WTC11 (cell line): ENCODE data around the gene OPRD1. TPM values are rescaled to one million over a fixed set of nuclear protein-coding genes. Genes with fewer than 3 reads are reported as not detected.

ENCODE experiments used
- ATAC-seq: fragments of 200-7000 bp; cut with Tn5 transposase; 2 replicates; pipeline ENCODE4 v1.10.0; 2021; ENCODE audit warnings: mild to moderate bottlenecking, moderate library complexity
- CTCF ChIA-PET: fragments of 300-600 bp; sonication (Branson Sonifier 250); formaldehyde crosslinking; loops from one replicate; lab custom pipeline; 2021; ENCODE audit warnings: antibody characterized with exemption; lab: Charles Lee
- POLR2A ChIA-PET: fragments of 350-600 bp; sonication (Branson Sonifier 250); formaldehyde crosslinking; loops from one replicate; lab custom pipeline; 2021; ENCODE audit warnings: antibody characterized with exemption; lab: Charles Lee
- DNase-seq: peaks from one replicate; pipeline ENCODE4 v3.0.0; 2021; ENCODE audit warnings: low spot score
- H3K27ac Mint-ChIP-seq: 2 replicates; pipeline ENCODE4 v1.8.0; 2021; ENCODE audit warnings: mixed read lengths
- H3K27me3 Mint-ChIP-seq: 2 replicates; pipeline ENCODE4 v1.8.0; 2021; ENCODE audit warnings: low read depth, mild to moderate bottlenecking, moderate library complexity, mixed read lengths
- H3K36me3 Mint-ChIP-seq: 2 replicates; pipeline ENCODE4 v1.8.0; 2021; ENCODE audit warnings: mixed read lengths
- H3K4me1 Mint-ChIP-seq: 2 replicates; pipeline ENCODE4 v1.8.0; 2022; ENCODE audit warnings: mixed read lengths
- H3K4me3 Mint-ChIP-seq: 2 replicates; pipeline ENCODE4 v1.8.0; 2021; ENCODE audit warnings: mild to moderate bottlenecking, moderate library complexity, mixed read lengths
- H3K9me3 Mint-ChIP-seq: 2 replicates; pipeline ENCODE4 v1.8.0; 2021; ENCODE audit warnings: mixed read lengths
- E2F4 ChIP-seq: sonication (generic); formaldehyde crosslinking; IDR thresholded peaks from 2 replicates; pipeline ENCODE4 v1.8.1; 2022; ENCODE audit warnings: low read depth, mild to moderate bottlenecking, moderate library complexity, missing genetic modification reagents, borderline replicate concordance
- ELF4 ChIP-seq: sonication (generic); formaldehyde crosslinking; IDR thresholded peaks from 2 replicates; pipeline ENCODE4 v1.8.1; 2022; ENCODE audit warnings: low read depth, mild to moderate bottlenecking, moderate library complexity, missing genetic modification reagents
- MXD4 ChIP-seq: fragments of 250-450 bp; sonication (Bioruptor Pico); IDR thresholded peaks from 2 replicates; pipeline ENCODE4 v1.8.0; 2021; ENCODE audit warnings: mild to moderate bottlenecking, moderate library complexity, borderline replicate concordance
- MYBL2 ChIP-seq: sonication (generic); formaldehyde crosslinking; IDR thresholded peaks from 2 replicates; pipeline ENCODE4 v1.8.1; 2023; ENCODE audit warnings: mild to moderate bottlenecking, moderate library complexity, missing genetic modification reagents
- PREB ChIP-seq: sonication (generic); formaldehyde crosslinking; IDR thresholded peaks from 2 replicates; pipeline ENCODE4 v1.8.1; 2022; ENCODE audit warnings: mild to moderate bottlenecking, missing genetic modification reagents, moderate library complexity, borderline replicate concordance
- RELA ChIP-seq: sonication (generic); formaldehyde crosslinking; IDR thresholded peaks from 2 replicates; pipeline ENCODE4 v1.8.1; 2022; ENCODE audit warnings: missing genetic modification reagents, mild to moderate bottlenecking, borderline replicate concordance
- SMAD4 ChIP-seq: sonication (generic); formaldehyde crosslinking; IDR thresholded peaks from 2 replicates; pipeline ENCODE4 v1.8.0; 2022; ENCODE audit warnings: mild to moderate bottlenecking, missing genetic modification reagents
- SOX15 ChIP-seq: fragments of 250-450 bp; sonication (Bioruptor Pico); IDR thresholded peaks from 2 replicates; pipeline ENCODE4 v1.9.0; 2021; ENCODE audit warnings: mild to moderate bottlenecking
- TCF7 ChIP-seq: sonication (generic); formaldehyde crosslinking; IDR thresholded peaks from 2 replicates; pipeline ENCODE4 v1.8.0; 2022; ENCODE audit warnings: mild to moderate bottlenecking, low read depth, missing genetic modification reagents, moderate library complexity
- TP53 ChIP-seq: sonication (generic); formaldehyde crosslinking; IDR thresholded peaks from 2 replicates; pipeline ENCODE4 v1.8.1; 2023; ENCODE audit warnings: mild to moderate bottlenecking, missing genetic modification reagents
- ZNF219 ChIP-seq: sonication (generic); formaldehyde crosslinking; IDR thresholded peaks from 2 replicates; pipeline ENCODE4 v1.8.0; 2023; ENCODE audit warnings: missing genetic modification reagents, mild to moderate bottlenecking, borderline replicate concordance
- ZNF232 ChIP-seq: sonication (generic); formaldehyde crosslinking; IDR thresholded peaks from 2 replicates; pipeline ENCODE4 v1.8.0; 2022; ENCODE audit warnings: mild to moderate bottlenecking, missing genetic modification reagents
- ZNF396 ChIP-seq: fragments of 250-450 bp; sonication (Bioruptor Pico); IDR thresholded peaks from 2 replicates; pipeline ENCODE4 v1.8.0; 2021; ENCODE audit warnings: mild to moderate bottlenecking, moderate library complexity, borderline replicate concordance
- total RNA-seq: library from RNA; stranded (reverse); gene quantifications from 3 replicates; pipeline ENCODE4 v1.2.3, GENCODE V29; 2021
- TF ChIP-seq, protein P1 (sequence below): sonication (generic); formaldehyde crosslinking; IDR thresholded peaks from 2 replicates; pipeline ENCODE4 v1.8.1; 2023; ENCODE audit warnings: mild to moderate bottlenecking, missing genetic modification reagents, borderline replicate concordance
- TF ChIP-seq, protein P2 (sequence below): sonication (generic); formaldehyde crosslinking; IDR thresholded peaks from 2 replicates; pipeline ENCODE4 v1.8.1; 2023; ENCODE audit warnings: mild to moderate bottlenecking, missing genetic modification reagents, moderate library complexity
- TF ChIP-seq, protein P3 (sequence below): sonication (generic); formaldehyde crosslinking; IDR thresholded peaks from 2 replicates; pipeline ENCODE4 v1.8.1; 2023; ENCODE audit warnings: mild to moderate bottlenecking, moderate library complexity, missing genetic modification reagents
- TF ChIP-seq, protein P4 (sequence below): sonication (generic); formaldehyde crosslinking; IDR thresholded peaks from 2 replicates; pipeline ENCODE4 v1.8.1; 2022; ENCODE audit warnings: low read depth, missing genetic modification reagents, borderline replicate concordance
- TF ChIP-seq, protein P5 (sequence below): fragments of 250-450 bp; sonication (Bioruptor Pico); IDR thresholded peaks from 2 replicates; pipeline ENCODE4 v1.8.0; 2021; ENCODE audit warnings: mild to moderate bottlenecking

The OPRD1 gene
- total RNA-seq, 1 experiment from 2014 or later = 2.2 TPM

DNA sequence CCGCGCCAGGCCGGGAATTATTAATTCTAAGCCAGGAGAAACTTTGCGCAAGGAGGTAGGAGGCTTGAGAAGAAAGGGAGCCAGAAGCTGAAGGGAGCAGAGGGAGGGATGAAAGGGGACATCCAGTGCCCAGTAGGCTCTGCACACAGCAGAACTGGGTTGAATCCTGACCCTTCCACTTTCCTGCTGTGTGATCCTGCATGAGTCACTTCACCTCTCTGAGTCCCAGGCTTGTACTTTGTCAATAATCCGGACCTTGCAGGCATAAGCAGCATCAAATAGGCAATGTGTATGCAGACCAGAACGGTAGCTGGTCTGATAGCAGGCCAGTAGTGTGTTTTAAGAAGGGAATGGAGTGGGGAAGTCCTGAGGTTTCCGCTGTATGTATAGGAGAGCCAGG lies 76.9 kb downstream of the OPRD1 start (continued):
- TF ChIP-seq TCF7 (CRISPR knock-in tag) = no peak
- TF ChIP-seq ELF4 = no peak
- TF ChIP-seq, protein P1, sequence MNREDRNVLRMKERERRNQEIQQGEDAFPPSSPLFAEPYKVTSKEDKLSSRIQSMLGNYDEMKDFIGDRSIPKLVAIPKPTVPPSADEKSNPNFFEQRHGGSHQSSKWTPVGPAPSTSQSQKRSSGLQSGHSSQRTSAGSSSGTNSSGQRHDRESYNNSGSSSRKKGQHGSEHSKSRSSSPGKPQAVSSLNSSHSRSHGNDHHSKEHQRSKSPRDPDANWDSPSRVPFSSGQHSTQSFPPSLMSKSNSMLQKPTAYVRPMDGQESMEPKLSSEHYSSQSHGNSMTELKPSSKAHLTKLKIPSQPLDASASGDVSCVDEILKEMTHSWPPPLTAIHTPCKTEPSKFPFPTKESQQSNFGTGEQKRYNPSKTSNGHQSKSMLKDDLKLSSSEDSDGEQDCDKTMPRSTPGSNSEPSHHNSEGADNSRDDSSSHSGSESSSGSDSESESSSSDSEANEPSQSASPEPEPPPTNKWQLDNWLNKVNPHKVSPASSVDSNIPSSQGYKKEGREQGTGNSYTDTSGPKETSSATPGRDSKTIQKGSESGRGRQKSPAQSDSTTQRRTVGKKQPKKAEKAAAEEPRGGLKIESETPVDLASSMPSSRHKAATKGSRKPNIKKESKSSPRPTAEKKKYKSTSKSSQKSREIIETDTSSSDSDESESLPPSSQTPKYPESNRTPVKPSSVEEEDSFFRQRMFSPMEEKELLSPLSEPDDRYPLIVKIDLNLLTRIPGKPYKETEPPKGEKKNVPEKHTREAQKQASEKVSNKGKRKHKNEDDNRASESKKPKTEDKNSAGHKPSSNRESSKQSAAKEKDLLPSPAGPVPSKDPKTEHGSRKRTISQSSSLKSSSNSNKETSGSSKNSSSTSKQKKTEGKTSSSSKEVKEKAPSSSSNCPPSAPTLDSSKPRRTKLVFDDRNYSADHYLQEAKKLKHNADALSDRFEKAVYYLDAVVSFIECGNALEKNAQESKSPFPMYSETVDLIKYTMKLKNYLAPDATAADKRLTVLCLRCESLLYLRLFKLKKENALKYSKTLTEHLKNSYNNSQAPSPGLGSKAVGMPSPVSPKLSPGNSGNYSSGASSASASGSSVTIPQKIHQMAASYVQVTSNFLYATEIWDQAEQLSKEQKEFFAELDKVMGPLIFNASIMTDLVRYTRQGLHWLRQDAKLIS (CRISPR knock-in tag) = no peak
- TF ChIP-seq TP53 (CRISPR knock-in tag) = no peak
- TF ChIP-seq RELA = no peak
- no peak for TF ChIP-seq SMAD4 (CRISPR knock-in tag)

DNA sequence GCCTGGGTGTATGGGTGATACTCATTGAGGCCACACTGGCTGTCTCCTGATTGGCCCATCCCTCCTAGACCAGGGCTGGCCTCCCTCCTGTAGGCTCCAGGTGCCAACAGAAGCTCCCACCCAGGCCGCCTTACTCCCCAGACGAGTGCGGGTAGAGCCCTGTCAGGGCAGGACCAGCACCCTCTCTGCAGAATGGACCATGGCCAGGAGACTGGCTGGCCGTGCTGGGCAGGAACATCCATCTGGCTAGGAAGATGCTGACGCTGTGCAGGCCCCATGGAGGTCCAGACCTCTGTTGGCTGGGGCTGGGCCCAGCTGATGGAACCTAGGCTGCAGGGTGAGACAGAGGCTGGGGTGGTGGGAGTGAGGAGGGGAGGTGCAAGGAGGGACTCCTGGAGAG lies 77.4 kb downstream of the OPRD1 start:
- peaks cover 10% of the 10 kb centered on the region for H3K27me3 Mint-ChIP-seq
- no peak overlapping the region for H3K27ac Mint-ChIP-seq
- TF ChIP-seq MXD4 (CRISPR knock-in tag) (no peak), ZNF396 (CRISPR knock-in tag) (no peak)
- TF ChIP-seq, protein P2, sequence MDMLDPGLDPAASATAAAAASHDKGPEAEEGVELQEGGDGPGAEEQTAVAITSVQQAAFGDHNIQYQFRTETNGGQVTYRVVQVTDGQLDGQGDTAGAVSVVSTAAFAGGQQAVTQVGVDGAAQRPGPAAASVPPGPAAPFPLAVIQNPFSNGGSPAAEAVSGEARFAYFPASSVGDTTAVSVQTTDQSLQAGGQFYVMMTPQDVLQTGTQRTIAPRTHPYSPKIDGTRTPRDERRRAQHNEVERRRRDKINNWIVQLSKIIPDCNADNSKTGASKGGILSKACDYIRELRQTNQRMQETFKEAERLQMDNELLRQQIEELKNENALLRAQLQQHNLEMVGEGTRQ (CRISPR knock-in tag) = no peak
- DNase-seq (no peak), ATAC-seq (no peak)
- POLR2A ChIA-PET = no interaction called here
- H3K4me1 Mint-ChIP-seq = peaks cover 31% of the 10 kb centered on the region
- no peak overlapping the region for H3K4me3 Mint-ChIP-seq
- CTCF ChIA-PET = interaction anchor here (1.1 kb wide), 1 partner anchor 12 kb away, joined by 4 read pairs; no protein-coding TSS in a partner anchor
- H3K36me3 Mint-ChIP-seq = no peaks in the 10 kb centered on the region
- H3K9me3 Mint-ChIP-seq = no peaks in the 10 kb centered on the region

- Mint-ChIP-seq H3K27ac (no peak overlapping the region), H3K27me3 (peaks cover 10% of the 10 kb centered on the region), H3K4me1 (peaks cover 22% of the 10 kb centered on the region), H3K4me3 (no peak overlapping the region), H3K9me3 (no peaks in the 10 kb centered on the region), H3K36me3 (no peaks in the 10 kb centered on the region)
- ChIA-PET CTCF (interaction anchor here (1.9 kb wide), 1 partner anchor 8 kb away, joined by 12 read pairs; no protein-coding TSS in a partner anchor), POLR2A (no interaction called here)
- DNase-seq = no peak
- TF ChIP-seq PREB (CRISPR knock-in tag) (no peak), ZNF232 (CRISPR knock-in tag) (no peak), E2F4 (CRISPR knock-in tag) (no peak)
- ATAC-seq = no peak
Observed at GRCh38 chr1:28890435-28890834, 78.5 kb downstream of the OPRD1 start.

DNA sequence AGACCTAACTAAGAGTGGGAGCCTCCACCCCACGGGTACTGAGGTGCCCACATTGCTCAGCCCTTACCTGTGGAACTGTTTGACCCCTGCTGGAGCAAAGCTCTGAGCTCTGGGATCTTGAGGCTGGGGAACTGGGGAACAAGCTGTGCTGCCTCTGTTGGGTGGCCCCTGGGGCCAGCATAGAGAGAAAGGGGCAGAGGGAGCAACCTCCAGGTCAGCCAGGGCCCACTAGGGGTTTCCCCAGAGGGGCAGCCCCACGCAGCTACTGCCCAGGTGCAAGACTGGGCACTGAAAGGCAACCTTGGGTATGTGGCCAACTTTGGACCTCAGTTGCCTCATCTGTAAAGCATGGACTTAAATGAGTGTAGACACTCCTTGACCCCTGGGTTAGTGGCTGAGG lies 78.9 kb downstream of the OPRD1 start:
- H3K36me3 Mint-ChIP-seq = no peaks in the 10 kb centered on the region
- no peak for DNase-seq
- peaks cover 10% of the 10 kb centered on the region for H3K27me3 Mint-ChIP-seq
- no peak overlapping the region; the same call in 1 of the 2 replicates for H3K27ac Mint-ChIP-seq
- TF ChIP-seq, protein P3, sequence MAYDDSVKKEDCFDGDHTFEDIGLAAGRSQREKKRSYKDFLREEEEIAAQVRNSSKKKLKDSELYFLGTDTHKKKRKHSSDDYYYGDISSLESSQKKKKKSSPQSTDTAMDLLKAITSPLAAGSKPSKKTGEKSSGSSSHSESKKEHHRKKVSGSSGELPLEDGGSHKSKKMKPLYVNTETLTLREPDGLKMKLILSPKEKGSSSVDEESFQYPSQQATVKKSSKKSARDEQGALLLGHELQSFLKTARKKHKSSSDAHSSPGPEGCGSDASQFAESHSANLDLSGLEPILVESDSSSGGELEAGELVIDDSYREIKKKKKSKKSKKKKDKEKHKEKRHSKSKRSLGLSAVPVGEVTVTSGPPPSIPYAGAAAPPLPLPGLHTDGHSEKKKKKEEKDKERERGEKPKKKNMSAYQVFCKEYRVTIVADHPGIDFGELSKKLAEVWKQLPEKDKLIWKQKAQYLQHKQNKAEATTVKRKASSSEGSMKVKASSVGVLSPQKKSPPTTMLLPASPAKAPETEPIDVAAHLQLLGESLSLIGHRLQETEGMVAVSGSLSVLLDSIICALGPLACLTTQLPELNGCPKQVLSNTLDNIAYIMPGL (CRISPR knock-in tag) = no peak
- TF ChIP-seq MYBL2 (no peak), SOX15 (CRISPR knock-in tag) (no peak), ZNF219 (CRISPR knock-in tag) (no peak)
- TF ChIP-seq, protein P4, sequence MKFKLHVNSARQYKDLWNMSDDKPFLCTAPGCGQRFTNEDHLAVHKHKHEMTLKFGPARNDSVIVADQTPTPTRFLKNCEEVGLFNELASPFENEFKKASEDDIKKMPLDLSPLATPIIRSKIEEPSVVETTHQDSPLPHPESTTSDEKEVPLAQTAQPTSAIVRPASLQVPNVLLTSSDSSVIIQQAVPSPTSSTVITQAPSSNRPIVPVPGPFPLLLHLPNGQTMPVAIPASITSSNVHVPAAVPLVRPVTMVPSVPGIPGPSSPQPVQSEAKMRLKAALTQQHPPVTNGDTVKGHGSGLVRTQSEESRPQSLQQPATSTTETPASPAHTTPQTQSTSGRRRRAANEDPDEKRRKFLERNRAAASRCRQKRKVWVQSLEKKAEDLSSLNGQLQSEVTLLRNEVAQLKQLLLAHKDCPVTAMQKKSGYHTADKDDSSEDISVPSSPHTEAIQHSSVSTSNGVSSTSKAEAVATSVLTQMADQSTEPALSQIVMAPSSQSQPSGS (CRISPR knock-in tag) = no peak
- TF ChIP-seq, protein P5, sequence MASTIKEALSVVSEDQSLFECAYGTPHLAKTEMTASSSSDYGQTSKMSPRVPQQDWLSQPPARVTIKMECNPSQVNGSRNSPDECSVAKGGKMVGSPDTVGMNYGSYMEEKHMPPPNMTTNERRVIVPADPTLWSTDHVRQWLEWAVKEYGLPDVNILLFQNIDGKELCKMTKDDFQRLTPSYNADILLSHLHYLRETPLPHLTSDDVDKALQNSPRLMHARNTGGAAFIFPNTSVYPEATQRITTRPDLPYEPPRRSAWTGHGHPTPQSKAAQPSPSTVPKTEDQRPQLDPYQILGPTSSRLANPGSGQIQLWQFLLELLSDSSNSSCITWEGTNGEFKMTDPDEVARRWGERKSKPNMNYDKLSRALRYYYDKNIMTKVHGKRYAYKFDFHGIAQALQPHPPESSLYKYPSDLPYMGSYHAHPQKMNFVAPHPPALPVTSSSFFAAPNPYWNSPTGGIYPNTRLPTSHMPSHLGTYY (CRISPR knock-in tag) = no peak
- POLR2A ChIA-PET = no interaction called here
- no peak overlapping the region for H3K4me3 Mint-ChIP-seq
- no peaks in the 10 kb centered on the region for H3K9me3 Mint-ChIP-seq
- H3K4me1 Mint-ChIP-seq = peaks cover 18% of the 10 kb centered on the region
- CTCF ChIA-PET = interaction anchor here (1.0 to 1.9 kb wide), 3 partner anchors 9 to 233 kb away, joined by 3 to 12 read pairs (median 3); partner anchors contain the start of gene TMEM200B
- no peak for ATAC-seq
